ENCODE measurements around the gene TECTB.
"Not testable (repeated sequence)": the region's sequence is repeated elsewhere in the genome, so short reads cannot be mapped to it uniquely, and the experiment has no call there.

TECTB gene

DNA sequence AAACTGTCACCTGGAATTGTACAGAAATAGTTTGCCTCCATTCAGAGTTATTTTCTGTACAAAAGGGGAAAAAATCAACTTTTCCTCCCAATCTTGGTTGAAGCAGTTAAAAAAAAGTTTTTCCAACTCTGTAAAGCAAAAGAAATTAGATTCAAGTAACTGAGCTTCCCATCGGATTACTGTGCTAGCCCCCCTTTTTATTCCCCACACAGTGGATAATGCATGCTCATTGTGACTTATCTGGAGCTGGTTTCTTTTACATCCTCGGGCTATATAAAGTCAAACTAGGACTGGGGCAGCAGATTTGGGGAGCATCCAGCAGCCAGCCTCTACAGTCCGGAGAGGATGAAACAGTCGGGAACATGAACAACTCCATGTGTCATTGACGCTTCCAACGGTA lies at the start of gene TECTB:
TSS of gene TECTB (plus strand) at position 301 of the 400 bp plus-strand sequence. CDS start 335 bp downstream, outside the sequence.
- no peak for FAIRE-seq

GRCh38 chr10:112235141-112235540 lies 48.1 kb upstream of the TECTB start:
- no peak for FAIRE-seq

- FAIRE-seq = no peak
These were observed 47.3 kb upstream of the TECTB start for GRCh38 chr10:112235920-112236319.

GRCh38 chr10:112236486-112236885 lies 46.7 kb upstream of the TECTB start:
- FAIRE-seq = no peak

DNA sequence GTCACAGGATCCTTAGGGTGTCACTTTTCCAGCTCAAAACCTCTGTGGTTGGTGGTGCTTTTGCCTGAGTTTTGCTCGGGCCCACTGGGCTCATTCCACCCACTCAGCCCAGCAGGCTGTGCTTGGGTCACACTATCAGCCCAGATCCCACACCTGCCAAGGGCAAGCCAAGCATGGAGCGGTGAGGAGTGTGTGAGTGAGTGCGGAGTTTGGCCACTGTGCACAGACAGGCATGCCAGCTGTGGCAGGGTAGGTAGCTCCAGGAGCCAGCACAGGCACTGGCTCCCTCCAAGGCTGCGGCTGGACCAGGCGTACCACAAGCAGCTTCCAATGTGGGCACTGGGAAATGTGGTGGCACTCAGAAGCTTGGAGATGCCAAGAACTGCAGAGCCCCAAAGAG lies 43.9 kb upstream of the TECTB start:
- no peak for FAIRE-seq

DNA sequence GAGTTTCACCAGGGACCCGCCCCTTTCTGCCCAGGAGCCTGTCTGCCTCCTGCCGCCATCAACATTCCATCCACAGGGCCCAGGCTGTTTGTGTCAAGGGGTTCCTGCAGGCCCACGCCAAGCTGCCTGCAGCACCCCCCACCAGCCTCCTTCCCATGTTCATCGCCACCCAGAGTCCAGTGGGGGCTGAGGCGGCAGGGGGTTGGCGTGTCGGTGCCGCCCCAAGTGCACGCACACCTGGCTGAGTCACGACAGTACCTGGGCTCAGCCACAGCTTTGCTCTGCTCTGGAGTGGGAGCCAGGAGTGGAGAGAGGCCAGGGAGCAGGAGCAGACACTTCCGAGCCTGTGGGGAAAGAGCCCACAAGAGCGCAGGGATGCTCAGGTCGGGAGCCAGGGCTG lies 42.8 kb upstream of the TECTB start:
- no peak for FAIRE-seq

DNA sequence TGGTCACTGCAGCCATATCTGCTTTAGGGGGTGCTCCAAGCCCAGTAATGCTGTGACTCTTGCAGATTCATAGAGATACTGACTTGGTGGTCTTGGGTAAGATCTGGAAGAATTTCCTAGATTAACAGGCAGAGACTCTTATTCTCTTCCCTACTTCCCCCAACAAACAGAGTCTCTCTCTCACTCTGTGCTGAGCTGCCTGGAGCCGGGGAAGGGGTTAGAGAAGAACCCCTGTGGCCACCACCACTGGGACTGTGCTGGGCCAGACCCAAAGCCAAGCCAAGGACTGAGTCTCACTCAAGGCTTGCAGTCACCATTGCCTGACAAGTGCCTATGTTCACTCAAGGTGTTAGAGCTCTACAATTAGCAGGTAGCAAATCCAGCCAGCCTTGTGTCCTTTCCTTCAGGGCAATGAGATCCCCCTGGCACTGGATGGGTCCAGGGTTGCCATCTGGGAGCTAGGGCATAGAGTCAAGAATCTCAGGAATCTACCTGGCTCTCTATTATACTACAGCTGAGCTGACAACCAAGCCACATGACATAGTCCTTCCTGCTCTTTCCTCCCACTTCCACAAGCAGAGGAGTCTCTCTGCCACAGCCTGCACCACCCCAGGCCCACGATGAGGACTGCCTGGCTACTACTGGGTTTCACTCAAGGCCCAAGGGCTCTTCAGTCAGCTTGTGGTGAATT lies 41.4 kb upstream of the TECTB start:
- FAIRE-seq = no peak

DNA sequence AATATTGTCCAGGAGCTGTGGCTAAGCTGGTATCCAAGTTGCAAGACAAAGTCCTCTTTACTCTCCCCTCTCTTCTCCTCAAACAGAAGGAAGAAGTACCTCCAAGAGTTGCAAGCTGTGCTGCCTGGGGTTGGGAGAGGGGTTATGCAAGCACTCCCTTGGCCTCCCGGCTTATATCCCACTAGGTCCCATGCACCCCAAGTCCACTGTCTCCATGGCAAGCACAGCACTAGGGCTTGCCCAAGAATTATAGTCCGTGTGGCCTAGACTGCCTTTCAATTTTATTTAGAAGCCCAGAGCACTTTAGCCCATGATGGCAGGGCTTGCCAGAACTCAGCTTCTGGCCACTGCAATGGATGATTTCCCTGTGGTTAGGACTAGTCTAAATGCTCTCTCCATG lies 40.4 kb upstream of the TECTB start:
- no peak for FAIRE-seq

- no peak for FAIRE-seq
These were observed 39.5 kb upstream of the TECTB start for GRCh38 chr10:112243713-112244112.

- no peak for FAIRE-seq
These were observed 39.0 kb upstream of the TECTB start for GRCh38 chr10:112244197-112244596.

GRCh38 chr10:112247791-112248190 lies 35.4 kb upstream of the TECTB start:
- no peak for FAIRE-seq

DNA sequence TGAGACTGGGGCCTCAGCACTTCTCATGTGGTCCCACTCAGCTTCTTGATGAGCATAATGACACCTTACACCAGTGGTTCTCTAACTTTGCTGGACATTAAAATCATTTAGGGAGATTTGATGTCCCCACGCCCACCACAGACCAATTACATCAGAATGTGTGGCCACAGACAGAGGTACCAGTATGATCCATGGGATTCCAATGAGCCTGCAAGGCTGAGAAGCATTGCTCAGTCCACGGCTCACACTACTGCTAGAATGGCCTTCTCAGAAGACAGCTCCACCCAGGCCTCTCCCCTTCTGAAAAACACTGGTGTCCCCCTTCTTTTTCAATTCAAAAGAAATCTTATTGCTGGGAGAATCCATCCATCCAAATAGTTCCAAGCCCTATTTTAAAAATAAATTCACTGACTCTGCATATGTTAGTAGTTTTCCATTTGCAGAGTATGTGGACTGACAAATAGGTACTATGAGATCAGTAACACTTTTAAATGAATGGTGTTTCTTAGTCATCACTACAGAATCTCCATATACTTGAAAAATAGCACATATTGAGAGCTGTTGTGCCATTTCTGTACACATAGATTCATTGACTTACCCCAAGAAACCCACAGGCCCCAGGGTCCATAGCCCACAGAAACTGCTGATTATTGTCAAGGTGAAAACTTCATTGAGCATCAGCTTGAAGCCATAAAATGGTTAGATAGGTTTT lies 34.5 kb upstream of the TECTB start:
- FAIRE-seq = no peak

- FAIRE-seq = no peak
These were observed 33.5 kb upstream of the TECTB start for GRCh38 chr10:112249722-112250121.

DNA sequence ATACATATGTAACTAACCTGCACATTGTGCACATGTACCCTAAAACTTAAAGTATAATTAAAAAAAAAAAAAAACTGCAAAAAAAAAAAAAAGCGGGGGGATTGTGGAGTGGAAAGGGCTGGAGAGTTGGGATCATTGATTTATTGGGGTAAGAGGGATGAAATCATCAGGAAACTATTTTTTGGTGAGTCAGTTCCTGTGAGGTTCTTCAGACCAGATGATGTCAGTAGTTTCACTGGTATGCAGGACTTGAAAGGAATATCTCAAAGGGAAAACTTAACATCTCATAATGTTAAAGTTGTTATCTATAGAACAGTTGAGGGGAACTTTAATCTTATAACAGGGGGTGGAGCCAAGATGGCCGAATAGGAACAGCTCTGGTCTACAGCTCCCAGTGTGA lies 32.6 kb upstream of the TECTB start:
- no peak for FAIRE-seq

DNA sequence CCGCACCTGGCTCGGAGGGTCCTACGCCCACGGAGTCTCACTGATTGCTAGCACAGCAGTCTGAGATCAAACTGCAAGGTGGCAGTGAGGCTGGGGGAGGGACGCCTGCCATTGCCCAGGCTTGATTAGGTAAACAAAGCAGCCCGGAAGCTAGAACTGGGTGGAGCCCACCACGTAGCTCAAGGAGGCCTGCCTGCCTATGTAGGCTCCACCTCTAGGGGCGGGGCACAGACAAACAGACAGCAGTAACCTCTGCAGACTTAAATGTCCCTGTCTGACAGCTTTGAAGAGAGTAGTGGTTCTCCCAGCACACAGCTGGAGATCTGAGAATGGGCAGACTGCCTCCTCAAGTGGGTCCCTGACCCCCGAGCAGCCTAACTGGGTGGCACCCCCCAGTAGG lies 32.0 kb upstream of the TECTB start:
- not testable (repeated sequence) for FAIRE-seq

- FAIRE-seq = no peak
These were observed 24.8 kb upstream of the TECTB start for GRCh38 chr10:112258407-112258806.

- FAIRE-seq = no peak
These were observed 23.5 kb upstream of the TECTB start for GRCh38 chr10:112259688-112260087.

DNA sequence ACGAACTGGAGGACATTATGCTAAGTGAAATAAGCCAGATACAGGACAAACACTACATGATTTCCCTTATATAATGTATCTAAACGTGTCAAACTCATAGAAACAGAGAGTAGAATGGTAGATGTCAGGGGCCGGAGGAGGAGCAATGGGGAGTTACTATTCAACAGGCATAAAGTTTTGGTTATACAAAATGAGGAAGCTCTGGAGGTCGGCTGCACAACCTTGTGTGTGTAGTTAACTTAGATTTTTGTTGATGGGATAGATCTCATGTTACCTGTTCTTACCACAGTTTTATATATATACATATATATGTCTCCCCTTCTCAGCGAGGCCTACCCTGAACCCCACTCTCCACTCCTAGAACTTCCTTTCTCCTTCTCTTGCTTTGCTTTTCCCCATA lies 22.4 kb upstream of the TECTB start:
- FAIRE-seq = no peak

GRCh38 chr10:112261281-112261822 lies 21.8 kb upstream of the TECTB start:
- FAIRE-seq = no peak

DNA sequence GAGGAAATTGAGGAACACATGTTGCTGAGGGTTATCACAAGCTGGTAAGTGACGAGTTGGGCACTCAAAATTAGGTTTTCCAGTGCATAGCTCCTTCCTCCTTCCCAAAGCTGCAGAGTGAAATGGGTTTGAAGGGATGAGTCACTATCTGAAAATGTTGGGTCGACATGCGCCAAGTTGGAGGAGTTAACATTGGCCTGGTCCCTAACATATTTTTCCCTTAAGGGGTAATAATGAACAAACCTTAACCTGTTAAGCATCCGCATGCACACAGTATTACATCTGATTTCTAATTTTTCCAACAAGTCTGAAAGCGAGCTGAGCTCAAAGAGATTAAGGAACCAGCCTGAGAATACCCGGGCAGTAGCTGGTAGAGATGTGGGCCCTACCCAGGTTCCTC lies 20.7 kb upstream of the TECTB start:
- FAIRE-seq = no peak

DNA sequence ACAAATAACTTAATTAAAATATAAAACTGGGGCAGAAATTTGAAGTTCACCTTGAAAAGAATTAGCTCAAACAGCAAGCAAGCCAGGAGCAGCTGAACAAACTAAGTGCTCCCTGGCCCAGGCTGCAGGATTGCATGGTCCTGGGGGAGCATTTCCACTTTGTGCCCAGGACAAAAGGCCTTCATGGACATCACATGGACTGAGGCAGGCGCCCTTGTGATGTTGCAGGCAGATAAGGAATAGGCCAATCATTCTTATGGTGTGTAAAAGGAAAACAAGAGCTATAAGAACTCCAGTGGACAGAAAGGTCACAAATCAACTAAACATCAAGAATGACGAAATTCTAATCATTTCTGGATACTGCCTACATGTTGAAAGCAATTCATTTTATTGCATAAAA lies 17.5 kb upstream of the TECTB start:
- FAIRE-seq = no peak

DNA sequence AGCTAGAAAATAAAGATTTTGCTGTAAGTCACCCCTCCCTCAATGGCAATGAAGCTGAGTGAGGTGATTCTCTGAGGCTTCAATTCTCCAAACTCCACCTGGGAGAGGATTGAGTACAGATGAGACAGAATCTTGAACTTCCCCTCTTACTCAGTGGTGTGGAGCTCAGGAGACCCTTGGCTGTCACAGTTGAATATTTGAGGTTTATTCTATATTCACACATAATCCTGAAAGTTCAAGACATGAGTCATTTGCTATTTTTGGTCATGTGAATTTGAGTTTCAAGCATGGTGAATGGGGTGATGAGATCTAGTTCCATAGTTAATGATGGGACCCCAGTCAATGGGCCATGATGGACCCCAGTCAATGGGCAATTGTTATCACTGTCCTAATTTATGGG lies 13.9 kb upstream of the TECTB start:
- no peak for FAIRE-seq

DNA sequence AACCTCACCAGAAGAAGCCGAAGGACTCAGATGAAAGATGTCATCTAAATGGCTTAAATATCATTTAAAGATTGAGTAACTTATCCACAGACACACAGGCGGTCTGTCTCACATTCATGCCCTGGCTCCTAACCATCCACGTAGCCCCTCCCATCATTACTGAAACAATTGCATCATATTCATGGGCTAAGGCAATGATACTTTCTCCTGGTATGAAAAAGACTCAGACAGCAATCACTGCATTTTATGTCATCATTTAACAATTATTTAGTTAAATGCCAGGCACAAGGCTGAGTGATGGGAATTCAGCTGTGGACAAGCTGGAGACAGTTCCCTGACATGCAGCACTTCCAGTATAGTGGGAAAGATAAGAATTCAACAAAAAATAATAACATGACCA lies 11.2 kb upstream of the TECTB start:
- FAIRE-seq = no peak

DNA sequence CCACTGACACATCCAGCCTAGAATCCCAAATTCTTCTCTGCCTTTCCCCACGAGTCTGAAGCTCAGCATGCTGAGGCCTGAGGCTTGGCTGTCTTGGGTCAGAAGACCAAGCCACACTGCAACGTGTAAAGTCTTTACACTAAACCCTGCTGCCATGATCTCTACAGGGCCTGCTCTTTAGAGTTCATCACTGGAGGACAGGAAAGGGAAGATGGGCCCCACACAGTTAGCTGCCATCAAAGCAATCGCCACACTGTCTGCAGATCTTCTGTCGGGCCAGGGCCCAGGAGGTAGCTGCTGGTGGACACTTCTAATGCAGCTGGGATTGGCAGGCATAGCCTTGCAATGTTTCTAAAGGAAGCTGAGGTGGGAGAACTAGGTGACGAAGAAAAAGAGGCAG lies 8.4 kb upstream of the TECTB start:
- no peak for FAIRE-seq

Data from colon (tissue), 2 donors.